SU-DHL-6 (cell line): ENCODE measurements around the gene LRIG1.

Experiments used
- H2AFZ ChIP-seq: fragments of 200-600 bp; sonication (generic); 2 replicates; pipeline ENCODE4 v1.6.1; 2014; ENCODE audit warnings: low read depth, mild to moderate bottlenecking, moderate library complexity, mixed read lengths, antibody characterized with exemption, low read length; ENCODE audit not compliant: severe bottlenecking
- H3F3A ChIP-seq: fragments of 200-600 bp; shearing (Covaris generic); 2 replicates; pipeline ENCODE4 v1.6.0; 2016; ENCODE audit warnings: antibody characterized with exemption, mild to moderate bottlenecking; ENCODE audit not compliant: insufficient read depth
- H3K27ac ChIP-seq: fragments of 200-600 bp; sonication (generic); 2 replicates; pipeline ENCODE4 v1.5.1; 2016; ENCODE audit warnings: low read depth, mild to moderate bottlenecking, low read length, moderate library complexity, mixed read lengths
- H3K27me3 ChIP-seq: fragments of 200-600 bp; sonication (generic), shearing (Covaris generic); 2 replicates; pipeline ENCODE4 v1.6.0; 2014; ENCODE audit warnings: mild to moderate bottlenecking, low read length
- H3K36me3 ChIP-seq: fragments of 200-600 bp; sonication (generic); 2 replicates; pipeline ENCODE4 v1.6.1; 2014; ENCODE audit warnings: mild to moderate bottlenecking, low read length, mixed read lengths
- H3K4me2 ChIP-seq: fragments of 300-600, 200-600 bp; shearing (Covaris generic), sonication (generic); 2 replicates; pipeline ENCODE4 v1.6.0; 2014; ENCODE audit warnings: low read length, low read depth, mild to moderate bottlenecking; ENCODE audit not compliant: poor library complexity, severe bottlenecking
- H3K4me3 ChIP-seq: fragments of 200-600 bp; sonication (generic); 2 replicates; pipeline ENCODE4 v1.5.1; 2014; ENCODE audit warnings: antibody characterized with exemption, low read length, mild to moderate bottlenecking, mixed read lengths; ENCODE audit not compliant: insufficient read depth, poor library complexity, severe bottlenecking
- H3K79me2 ChIP-seq: fragments of 200-600 bp; sonication (generic); 2 replicates; pipeline ENCODE4 v1.6.1; 2014; ENCODE audit warnings: mild to moderate bottlenecking, low read length, moderate library complexity; ENCODE audit not compliant: insufficient read depth
- H3K9ac ChIP-seq: fragments of 200-600 bp; sonication (generic); 2 replicates; pipeline ENCODE4 v1.7.0; 2014; ENCODE audit warnings: mild to moderate bottlenecking, low read length
- H3K9me2 ChIP-seq: fragments of 200-600 bp; sonication (generic); replicated peaks from 2 replicates; pipeline ENCODE4 v1.6.1; 2014; ENCODE audit warnings: low read length; ENCODE audit not compliant: insufficient read depth
- H3K9me3 ChIP-seq: fragments of 200-600 bp; sonication (generic); 2 replicates; pipeline ENCODE4 v1.6.1; 2014; ENCODE audit warnings: low read length, mixed read lengths; ENCODE audit not compliant: insufficient read depth
- H4K20me1 ChIP-seq: fragments of 200-600 bp; sonication (generic); 2 replicates; pipeline ENCODE4 v1.6.1; 2014; ENCODE audit warnings: low read depth, mild to moderate bottlenecking, antibody characterized with exemption, low read length, moderate library complexity, mixed read lengths
- EZH2phosphoT487 ChIP-seq: fragments of 200-600 bp; sonication (generic), shearing (Covaris generic); conservative IDR thresholded peaks from 2 replicates; pipeline ENCODE4 v1.6.1; 2018; ENCODE audit warnings: mild to moderate bottlenecking, antibody characterized with exemption, low read length, moderate library complexity, mixed read lengths
- TF ChIP-seq, protein P1 (sequence below): fragments of 200-600 bp; sonication (generic); IDR thresholded peaks from one replicate; pipeline ENCODE4 v1.5.1; 2017; ENCODE audit warnings: antibody characterized with exemption, mild to moderate bottlenecking, low read length, moderate library complexity; ENCODE audit not compliant: insufficient read depth, poor library complexity, severe bottlenecking

Gene LRIG1

DNA sequence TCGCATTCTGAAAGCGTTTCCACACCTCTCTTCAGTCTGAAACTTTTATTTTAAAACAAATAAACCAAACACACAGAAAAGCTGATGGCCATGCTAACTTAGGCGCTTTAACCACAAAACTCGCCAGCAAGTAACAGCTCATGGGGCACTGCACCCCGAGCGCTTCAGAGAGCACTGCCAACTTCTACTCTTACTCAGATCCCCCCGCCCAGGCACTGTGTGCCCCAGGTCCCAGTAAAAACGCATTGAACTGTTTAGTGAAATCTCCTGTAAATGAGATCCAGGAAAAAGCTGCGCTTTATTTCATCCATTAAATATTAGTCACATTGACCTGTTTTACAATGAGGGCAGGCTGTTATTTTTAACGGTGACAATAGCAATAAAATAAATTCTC, 99.7 kb downstream of the LRIG1 start:
- Histone ChIP-seq H3K27me3 (no peaks in the 10 kb centered on the region), H2AFZ (no peak overlapping the region), H3K4me2 (no peak overlapping the region), H3K4me3 (no peak overlapping the region), H3K79me2 (no peaks in the 10 kb centered on the region), H4K20me1 (no peaks in the 10 kb centered on the region), H3K9me2 (no peaks in the 10 kb centered on the region), H3K27ac (no peak overlapping the region), H3K9ac (no peak overlapping the region), H3K36me3 (no peaks in the 10 kb centered on the region), H3K9me3 (no peaks in the 10 kb centered on the region), H3F3A (no peaks in the 10 kb centered on the region)
- TF ChIP-seq, protein P1, sequence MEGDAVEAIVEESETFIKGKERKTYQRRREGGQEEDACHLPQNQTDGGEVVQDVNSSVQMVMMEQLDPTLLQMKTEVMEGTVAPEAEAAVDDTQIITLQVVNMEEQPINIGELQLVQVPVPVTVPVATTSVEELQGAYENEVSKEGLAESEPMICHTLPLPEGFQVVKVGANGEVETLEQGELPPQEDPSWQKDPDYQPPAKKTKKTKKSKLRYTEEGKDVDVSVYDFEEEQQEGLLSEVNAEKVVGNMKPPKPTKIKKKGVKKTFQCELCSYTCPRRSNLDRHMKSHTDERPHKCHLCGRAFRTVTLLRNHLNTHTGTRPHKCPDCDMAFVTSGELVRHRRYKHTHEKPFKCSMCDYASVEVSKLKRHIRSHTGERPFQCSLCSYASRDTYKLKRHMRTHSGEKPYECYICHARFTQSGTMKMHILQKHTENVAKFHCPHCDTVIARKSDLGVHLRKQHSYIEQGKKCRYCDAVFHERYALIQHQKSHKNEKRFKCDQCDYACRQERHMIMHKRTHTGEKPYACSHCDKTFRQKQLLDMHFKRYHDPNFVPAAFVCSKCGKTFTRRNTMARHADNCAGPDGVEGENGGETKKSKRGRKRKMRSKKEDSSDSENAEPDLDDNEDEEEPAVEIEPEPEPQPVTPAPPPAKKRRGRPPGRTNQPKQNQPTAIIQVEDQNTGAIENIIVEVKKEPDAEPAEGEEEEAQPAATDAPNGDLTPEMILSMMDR, result no peak
- no peak for TF ChIP-seq EZH2phosphoT487

DNA sequence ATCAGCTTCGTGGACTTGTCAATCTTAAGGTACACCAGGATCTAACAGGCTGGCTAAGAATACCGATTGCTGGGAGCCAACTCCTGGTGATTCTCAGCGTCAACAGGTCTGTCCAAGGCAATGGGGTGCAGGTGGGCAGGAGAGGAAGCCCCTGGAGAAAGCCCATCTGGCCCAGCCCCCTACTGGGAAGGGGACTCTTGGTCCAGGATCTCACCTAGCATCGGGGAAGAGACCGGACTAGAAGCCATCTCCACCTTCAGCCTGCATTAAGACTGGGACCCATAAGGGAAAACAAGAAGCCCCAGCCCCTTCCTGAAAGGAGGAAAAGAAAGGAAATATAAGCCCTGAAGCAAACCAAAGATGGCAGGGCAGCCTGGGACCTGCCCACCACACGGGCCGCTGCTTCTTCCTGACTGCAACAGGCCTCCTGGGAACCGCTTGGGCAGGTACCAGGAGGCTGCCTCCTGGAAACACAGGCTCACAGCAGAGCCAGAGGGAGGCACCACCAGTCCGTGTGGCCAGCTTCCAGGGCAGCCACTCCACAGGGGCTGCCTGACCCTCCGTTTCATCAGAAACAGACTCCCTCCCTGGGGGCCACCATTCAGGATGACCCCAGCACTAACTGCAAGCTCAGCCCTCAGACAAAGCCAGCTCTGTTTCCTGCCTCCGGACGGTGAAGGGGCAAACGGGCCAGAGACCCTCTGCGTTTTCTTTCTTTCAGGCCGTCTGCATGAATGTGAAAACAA, 100.2 kb downstream of the LRIG1 start:
- H3K4me2 ChIP-seq, result no peak overlapping the region
- no peak overlapping the region for H3K4me3 ChIP-seq
- H3F3A ChIP-seq, result no peaks in the 10 kb centered on the region
- H3K9me2 ChIP-seq, result no peaks in the 10 kb centered on the region
- no peak overlapping the region for H3K9ac ChIP-seq
- no peaks in the 10 kb centered on the region for H3K79me2 ChIP-seq
- H3K9me3 ChIP-seq, result no peaks in the 10 kb centered on the region
- no peaks in the 10 kb centered on the region for H3K36me3 ChIP-seq
- H3K27me3 ChIP-seq, result no peaks in the 10 kb centered on the region
- H3K27ac ChIP-seq, result no peak overlapping the region
- TF ChIP-seq, protein P1, result no peak
- no peak for TF ChIP-seq EZH2phosphoT487
- H4K20me1 ChIP-seq, result no peaks in the 10 kb centered on the region
- H2AFZ ChIP-seq, result no peak overlapping the region

DNA sequence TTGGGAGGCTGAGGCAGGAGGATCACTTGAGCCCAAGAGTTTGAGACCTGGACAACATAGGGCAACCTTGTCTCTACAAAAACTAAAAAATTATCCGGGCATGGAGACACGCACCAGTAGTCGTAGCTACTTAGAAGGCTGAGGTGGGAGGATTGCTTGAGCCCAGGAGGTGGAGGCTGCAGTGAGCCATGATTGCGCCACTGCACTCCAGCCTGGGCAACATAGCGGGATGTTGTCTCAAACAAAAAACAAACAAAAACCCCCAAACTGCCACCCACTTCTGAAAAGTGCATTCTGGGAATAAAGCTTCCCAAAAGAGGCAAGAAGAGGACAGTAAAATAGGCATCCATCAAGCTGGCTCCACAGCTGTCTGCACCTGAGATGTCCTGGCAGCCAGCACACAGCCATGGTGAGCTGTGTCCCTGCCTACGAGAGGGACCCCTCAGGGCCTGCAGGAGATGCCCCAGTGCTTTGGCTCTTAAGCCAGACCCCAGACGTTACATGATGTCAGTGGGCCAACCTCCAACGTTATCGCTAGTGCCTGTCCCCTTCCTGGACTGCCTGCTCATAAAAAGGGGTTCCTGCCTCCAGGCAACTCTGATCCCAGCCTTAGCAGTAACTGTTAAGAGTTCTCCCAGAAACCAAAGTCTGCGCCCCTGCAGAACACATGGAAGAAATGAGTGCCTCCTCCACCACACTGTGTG, 101.1 kb downstream of the LRIG1 start:
- Histone ChIP-seq H4K20me1 (no peaks in the 10 kb centered on the region), H3K36me3 (no peaks in the 10 kb centered on the region), H3K9me3 (no peaks in the 10 kb centered on the region), H3K4me2 (no peak overlapping the region), H3F3A (no peaks in the 10 kb centered on the region), H3K27me3 (no peaks in the 10 kb centered on the region), H2AFZ (no peak overlapping the region), H3K27ac (no peak overlapping the region), H3K9me2 (no peaks in the 10 kb centered on the region), H3K79me2 (no peaks in the 10 kb centered on the region), H3K9ac (no peak overlapping the region), H3K4me3 (no peak overlapping the region)
- no peak for TF ChIP-seq EZH2phosphoT487
- TF ChIP-seq, protein P1, result no peak
